ENCODE measurements around the gene GIPC3.
A peak's percentile ranks its signal among the peaks of the same experiment; 100 is the strongest.

DNA sequence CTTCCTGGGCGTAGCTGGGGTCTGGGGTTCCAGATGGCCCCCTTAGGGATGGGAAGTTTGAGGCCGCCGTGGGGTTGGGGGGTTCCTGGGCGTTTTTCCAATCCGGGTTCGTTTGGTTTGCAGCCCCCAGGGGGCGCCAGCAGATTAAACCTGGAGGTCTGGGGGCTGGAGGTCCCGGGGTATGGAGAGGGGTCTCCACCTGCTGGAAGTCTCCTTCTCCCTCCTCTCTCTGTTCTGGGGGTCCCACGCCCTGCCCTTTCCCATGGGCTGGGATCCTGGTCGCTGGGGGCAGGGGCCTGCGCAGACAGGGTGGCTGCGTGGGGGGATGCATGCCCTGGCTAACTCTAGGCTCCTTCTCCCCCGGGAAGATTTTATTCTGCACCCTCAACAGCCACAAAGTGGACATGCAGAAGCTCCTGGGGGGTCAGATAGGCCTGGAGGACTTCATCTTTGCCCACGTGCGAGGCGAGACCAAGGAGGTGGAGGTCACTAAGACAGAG, 899 bp downstream of the GIPC3 start:
- TF ChIP-seq, protein P1, sequence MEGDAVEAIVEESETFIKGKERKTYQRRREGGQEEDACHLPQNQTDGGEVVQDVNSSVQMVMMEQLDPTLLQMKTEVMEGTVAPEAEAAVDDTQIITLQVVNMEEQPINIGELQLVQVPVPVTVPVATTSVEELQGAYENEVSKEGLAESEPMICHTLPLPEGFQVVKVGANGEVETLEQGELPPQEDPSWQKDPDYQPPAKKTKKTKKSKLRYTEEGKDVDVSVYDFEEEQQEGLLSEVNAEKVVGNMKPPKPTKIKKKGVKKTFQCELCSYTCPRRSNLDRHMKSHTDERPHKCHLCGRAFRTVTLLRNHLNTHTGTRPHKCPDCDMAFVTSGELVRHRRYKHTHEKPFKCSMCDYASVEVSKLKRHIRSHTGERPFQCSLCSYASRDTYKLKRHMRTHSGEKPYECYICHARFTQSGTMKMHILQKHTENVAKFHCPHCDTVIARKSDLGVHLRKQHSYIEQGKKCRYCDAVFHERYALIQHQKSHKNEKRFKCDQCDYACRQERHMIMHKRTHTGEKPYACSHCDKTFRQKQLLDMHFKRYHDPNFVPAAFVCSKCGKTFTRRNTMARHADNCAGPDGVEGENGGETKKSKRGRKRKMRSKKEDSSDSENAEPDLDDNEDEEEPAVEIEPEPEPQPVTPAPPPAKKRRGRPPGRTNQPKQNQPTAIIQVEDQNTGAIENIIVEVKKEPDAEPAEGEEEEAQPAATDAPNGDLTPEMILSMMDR (conservative IDR thresholded peaks at IDR 0.05 in 1 of 2, IDR thresholded peaks at IDR 0.05 in 1 of 2; ENCODE audit: extremely low read depth in 1 of 2, insufficient read depth in 1 of 2, low read depth in 1 of 2, low read length in 2 of 2): peak in 1 of 2 donors; percentile 46
- TF ChIP-seq EZH2 (IDR thresholded peaks at IDR 0.05; ENCODE audit: borderline replicate concordance, low read length): no peak

Measured in mammary epithelial cell (primary cell).